ENCODE results near the gene NUP85.
"Not testable (repeated sequence)": the region's sequence is repeated elsewhere in the genome, so short reads cannot be mapped to it uniquely, and the experiment has no call there.

The NUP85 gene

DNA sequence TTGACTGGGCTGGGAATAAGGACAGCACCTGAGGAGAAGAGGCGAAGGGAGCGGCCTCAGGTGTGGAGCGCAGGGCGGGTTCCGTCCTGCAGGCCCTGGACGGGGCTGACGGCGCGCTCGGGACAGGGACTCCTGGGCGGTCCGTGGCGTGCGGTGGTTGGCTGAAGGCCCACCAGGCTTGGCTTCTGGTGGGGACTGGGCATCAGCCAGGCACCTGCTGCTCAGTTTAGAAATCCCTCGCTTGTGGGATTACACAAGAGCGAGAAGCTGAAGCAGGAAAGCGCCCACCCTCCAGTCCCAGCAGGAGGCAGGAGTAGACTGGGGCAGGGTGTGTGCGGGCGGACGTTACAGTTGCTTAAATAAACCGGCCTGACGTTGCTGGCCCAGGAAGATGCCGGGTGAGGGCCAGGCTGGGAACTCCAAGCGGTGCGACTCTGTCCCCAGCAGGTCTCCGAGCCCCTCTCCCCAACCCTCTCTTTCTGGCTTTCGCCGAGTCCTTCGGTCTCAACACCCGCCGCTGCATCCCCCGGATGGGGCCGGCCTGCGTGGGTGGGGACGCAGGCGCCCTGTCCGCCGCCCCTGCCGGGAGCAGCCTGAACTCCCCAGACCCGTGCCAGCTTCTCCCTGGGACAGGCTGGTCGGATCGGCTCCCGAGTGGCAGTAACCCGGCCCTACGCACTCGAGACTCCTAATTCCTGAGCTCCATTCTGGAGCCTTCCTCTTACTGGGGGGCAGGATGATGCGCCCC, 64.9 kb downstream of the NUP85 start:
- DNase-seq, result no peak

DNA sequence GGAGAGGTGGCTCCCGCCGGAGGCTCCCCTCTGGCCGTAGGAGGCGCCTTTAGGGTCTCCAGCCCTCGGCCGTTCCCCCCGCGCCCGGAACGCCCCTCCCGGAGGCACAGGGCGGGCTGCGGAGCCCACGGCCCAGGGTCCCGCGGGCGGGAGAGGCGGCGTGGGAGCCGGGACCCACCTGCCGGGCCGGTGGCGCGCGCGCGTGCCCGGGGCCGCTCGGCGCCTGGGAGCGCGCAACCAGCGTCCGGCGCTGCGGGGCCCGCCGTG, 65.4 kb downstream of the NUP85 start, which contains the start of gene MIF4GD:
Gene MIF4GD (minus strand): TSS at position 266 of the 267 bp plus-strand sequence. CDS start 1,036 bp downstream, outside the sequence.
- no peak for DNase-seq

DNA sequence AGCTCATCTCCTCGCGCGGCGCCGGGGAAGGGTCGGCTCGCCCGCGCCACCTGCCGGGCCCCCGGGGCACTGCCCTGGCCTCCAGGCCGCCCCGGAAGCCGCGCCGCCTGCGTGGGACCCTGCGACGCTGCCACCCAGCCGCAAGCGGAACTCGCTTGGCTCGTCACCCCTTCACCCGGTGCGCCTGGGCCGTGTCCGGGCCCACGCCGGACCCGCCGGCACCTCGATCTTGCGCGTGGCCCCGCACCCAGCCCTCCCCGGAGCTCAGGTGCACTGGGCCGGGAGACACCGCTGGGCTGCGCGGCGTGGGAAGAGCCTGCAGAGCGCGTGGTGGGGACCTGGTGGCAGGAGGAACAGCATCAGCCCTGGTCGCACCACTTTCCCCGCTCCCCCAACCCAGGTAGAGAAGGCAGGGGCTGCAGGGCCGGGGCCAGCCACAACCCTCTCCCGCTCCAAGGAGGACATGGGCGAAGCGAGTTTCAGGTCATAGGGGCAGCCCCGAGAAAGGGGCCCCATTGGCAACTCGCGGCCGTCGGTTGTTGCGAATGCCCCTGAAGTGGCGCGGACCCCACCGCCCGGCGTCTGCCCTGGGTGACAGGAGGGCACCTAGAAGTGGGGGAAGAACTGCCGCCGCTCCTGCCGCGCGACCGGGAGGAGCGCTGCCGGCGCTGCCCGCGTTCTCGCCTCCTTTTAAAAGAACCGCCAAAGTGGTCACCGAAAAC, 65.9 kb downstream of the NUP85 start:
- DNase-seq, result no peak

DNA sequence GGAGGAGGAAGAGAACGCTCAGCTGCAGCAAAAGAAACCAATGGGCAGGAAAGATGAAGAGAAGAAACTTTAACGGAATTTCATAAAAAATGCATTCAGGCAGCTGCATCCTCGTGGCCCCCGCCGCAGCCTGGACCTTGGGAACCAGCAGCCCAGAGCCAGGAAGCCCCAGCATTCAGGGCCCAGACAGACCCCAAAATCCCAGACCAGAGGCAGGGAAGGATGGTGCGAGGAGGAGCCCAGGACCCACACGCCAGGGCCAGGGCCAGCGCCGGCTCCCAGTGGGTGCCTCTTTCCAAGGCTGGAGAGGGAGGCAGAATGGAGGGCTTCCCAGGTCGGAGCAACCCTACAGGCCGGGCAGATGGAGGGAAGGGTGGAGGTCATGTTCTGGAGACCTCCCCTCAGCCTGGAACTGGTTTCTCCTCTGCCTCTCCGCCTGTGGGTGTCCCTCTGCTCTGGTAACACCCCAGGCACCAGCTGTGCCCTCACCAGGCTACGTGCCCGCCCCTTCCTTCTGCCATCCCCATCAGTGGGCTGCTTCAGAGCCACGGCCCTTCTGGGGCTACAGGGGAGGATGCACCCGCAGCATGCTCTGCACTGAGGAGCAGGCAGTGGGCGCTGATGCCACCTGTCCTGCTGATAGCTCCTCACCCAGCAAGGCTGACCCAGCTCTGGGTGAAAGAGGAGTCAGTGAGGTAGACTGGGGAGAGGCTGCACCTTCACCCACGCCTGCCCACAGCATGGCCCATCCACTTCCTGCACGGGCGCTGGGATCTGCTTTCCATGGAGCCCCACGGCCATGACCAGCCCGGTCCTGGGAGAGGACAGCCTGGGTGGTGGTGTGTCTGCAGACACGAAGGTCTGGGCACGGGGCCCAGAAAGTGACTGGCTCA, 66.7 kb downstream of the NUP85 start:
- DNase-seq, result no peak

DNA sequence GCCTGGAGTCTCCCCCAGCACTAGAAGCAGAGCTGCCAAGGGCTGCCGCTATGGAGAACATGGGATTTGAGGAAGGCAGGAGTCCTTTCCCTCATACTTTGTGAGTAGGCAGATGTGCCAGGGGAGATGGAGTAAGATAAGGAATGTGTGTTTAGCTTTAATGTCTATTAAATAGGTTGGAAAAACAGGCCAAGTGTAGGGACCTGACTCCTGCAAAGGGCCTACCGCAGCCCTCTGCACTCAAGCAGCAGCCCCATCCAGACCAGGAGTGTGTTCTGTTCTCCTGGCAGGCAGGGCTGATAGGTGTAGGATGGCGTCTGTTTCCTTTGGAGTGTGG, 67.3 kb downstream of the NUP85 start:
- peak in 1 of 2 experiments; percentile 19 for DNase-seq

DNA sequence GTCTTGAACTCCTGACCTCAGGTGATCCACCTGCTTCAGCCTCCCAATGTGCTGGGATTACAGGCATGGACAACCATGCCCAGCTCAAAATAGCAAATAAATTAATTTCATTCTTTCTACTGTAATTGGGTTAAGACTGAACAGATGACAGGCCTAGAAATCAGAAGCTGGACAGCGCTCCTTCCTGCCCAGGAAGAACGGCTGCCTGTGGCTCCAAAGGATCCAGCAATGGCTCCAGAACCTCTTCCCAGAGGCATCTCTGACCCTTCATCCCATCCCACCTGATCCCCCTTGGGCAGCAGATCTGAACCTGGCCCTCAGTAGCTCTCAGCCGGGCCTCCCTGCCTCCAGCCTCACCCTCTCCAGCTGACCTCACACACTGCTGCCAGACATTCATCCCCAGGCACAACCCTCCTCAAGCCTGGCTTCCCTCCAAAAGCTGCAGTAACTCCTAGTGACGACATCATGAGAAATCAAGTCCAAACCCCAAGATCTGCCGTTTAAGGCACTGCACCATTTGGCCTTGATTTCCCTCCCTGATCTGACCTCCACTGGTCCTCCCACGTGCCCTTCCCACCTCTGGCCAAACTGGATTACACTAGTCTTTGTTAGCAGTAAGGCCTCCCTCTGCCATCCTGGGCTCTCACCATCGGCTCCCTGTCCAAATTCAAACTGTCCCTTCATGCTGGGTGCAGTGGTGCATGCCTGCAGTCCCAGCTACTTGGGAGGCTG, 68.7 kb downstream of the NUP85 start:
- no peak for DNase-seq

DNA sequence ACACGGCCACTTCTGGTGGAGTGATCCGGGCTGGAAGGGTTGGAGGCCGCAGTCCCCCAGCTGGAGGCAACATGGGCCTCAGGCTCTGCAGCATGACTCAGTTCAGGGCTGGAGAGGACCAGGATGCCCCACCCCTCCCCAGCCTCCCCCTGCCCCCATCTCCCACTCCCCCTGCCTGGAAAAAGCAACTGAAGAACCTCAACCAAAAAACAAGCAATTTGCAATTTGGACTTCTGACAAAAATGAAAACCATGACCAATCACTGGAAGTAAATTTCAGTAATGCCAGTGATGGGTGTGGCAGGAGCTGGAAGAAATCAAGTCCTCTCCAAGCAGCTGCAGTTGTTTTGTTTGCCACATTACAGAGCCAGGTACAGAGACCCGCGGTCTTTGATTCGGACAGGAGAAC, 72.2 kb downstream of the NUP85 start:
- no peak for DNase-seq

DNA sequence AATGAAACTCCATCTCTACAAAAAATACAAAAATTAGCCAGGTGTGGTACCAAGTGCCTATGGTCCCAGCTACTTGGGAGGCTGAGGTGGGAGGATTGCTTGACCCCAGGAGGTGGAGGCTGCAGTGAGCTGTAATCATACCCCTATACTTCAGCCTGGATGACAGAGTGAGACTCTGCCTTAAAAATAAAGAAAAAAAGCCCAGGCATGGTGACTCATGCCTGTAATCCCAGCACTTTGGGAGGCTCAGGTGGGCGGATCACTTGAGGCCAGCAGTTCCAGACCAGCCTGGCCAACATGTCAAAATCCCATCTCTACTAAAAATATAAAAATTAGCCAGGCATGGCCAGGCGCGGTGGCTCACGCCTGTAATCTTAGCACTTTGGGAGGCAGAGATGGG, 74.7 kb downstream of the NUP85 start:
- DNase-seq, result not testable (repeated sequence)

DNA sequence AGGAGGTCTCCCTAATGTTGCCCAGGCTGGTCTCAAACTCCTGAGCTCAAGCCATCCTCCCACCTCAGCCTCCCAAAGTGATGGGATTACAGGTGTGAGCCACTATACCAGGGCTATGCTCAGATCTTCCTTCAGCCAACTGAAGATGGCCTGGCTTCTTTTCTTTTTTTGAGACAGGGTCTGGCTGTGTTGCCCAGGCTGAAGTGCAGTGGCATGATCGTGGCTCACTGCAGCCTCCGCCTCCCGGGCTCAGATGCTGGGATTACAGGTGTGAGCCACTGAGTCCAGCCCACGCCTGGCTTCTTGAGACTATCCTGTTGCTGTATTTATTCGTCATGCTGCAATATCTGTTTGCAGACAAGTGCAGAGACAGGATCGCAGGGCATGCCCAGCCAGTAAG, 79.6 kb downstream of the NUP85 start:
- DNase-seq, result no peak

Data from cerebellar nuclear complex (tissue), 1 donor.